HFFc6 (cell line): ENCODE data around the gene NUP85. TPM values are rescaled to one million over a fixed set of nuclear protein-coding genes. Genes with fewer than 3 reads are reported as not detected.
A peak's percentile ranks its signal among the peaks of the same experiment; 100 is the strongest.
"Not testable (repeated sequence)": the region's sequence is repeated elsewhere in the genome, so short reads cannot be mapped to it uniquely, and the experiment has no call there.

Experiments used
- DNase-seq: peaks from one replicate; pipeline ENCODE4 v3.0.0-alpha.2; 2018
- H3K27ac Mint-ChIP-seq: 2 replicates; pipeline ENCODE4 v1.8.0; 2020; ENCODE audit warnings: mild to moderate bottlenecking, mixed read lengths
- H3K27me3 Mint-ChIP-seq: 2 replicates; pipeline ENCODE4 v1.8.0; 2021; ENCODE audit warnings: mild to moderate bottlenecking, moderate library complexity, mixed read lengths; ENCODE audit not compliant: insufficient read depth
- H3K36me3 Mint-ChIP-seq: 2 replicates; pipeline ENCODE4 v1.8.0; 2021; ENCODE audit warnings: low read depth, mixed read lengths
- H3K4me1 Mint-ChIP-seq: 2 replicates; pipeline ENCODE4 v1.8.0; 2020; ENCODE audit warnings: low read depth, mixed read lengths
- H3K4me3 Mint-ChIP-seq: 2 replicates; pipeline ENCODE4 v1.8.0; 2020; ENCODE audit warnings: mild to moderate bottlenecking, moderate library complexity, mixed read lengths
- H3K9me3 Mint-ChIP-seq: 2 replicates; pipeline ENCODE4 v1.8.0; 2020; ENCODE audit warnings: mild to moderate bottlenecking, mixed read lengths
- long read RNA-seq: library from polyadenylated mRNA; unstranded; transcript quantifications from one replicate; pipeline ENCODE4 v2.0.0, GENCODE V29; 2019
- total RNA-seq, 6 experiments: library from RNA; stranded (reverse); fragmentation: NEBNext Ultra II Directional; extraction: Animal tissue kit (Norgen Biotek cat#: 25700); gene quantifications; 2 replicates in 1 of 6; 3 replicates in 5 of 6; pipeline ENCODE4 v1.2.3, GENCODE V29; 2021
- TF ChIP-seq, protein P1 (sequence below): fragments of 200-600 bp; sonication (generic); IDR thresholded peaks from 2 replicates; pipeline ENCODE4 v1.5.0; 2021; ENCODE audit warnings: antibody characterized with exemption, mild to moderate bottlenecking

The NUP85 gene
- 10 to 100 TPM; 38.0 to 47.8 (median 43.1) TPM for total RNA-seq
- long read RNA-seq, transcript NUP85-201 (19 exons, 2,121 nt): major isoform, 11 of 22 reads
- long read RNA-seq, partial matches to known transcripts: 3 of 22 reads
- long read RNA-seq, other reads (novel, unspliced or antisense): 5 of 22 reads

GRCh38 chr17:75205037-75205792 is at the start of gene NUP85:
Gene NUP85 (plus strand): TSS chr17:75205679. CDS start chr17:75205762, 83 bp downstream.
- Mint-ChIP-seq H3K4me1 (peaks cover 10% of the 10 kb centered on the region), H3K27me3 (no peaks in the 10 kb centered on the region), H3K9me3 (no peaks in the 10 kb centered on the region), H3K27ac (peak within 1 kb of the TSS; percentile 100), H3K4me3 (peak within 1 kb of the TSS; percentile 96), H3K36me3 (peaks cover 14% of the 10 kb centered on the region; the same call in 1 of the 2 replicates)
- TF ChIP-seq, protein P1, sequence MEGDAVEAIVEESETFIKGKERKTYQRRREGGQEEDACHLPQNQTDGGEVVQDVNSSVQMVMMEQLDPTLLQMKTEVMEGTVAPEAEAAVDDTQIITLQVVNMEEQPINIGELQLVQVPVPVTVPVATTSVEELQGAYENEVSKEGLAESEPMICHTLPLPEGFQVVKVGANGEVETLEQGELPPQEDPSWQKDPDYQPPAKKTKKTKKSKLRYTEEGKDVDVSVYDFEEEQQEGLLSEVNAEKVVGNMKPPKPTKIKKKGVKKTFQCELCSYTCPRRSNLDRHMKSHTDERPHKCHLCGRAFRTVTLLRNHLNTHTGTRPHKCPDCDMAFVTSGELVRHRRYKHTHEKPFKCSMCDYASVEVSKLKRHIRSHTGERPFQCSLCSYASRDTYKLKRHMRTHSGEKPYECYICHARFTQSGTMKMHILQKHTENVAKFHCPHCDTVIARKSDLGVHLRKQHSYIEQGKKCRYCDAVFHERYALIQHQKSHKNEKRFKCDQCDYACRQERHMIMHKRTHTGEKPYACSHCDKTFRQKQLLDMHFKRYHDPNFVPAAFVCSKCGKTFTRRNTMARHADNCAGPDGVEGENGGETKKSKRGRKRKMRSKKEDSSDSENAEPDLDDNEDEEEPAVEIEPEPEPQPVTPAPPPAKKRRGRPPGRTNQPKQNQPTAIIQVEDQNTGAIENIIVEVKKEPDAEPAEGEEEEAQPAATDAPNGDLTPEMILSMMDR: no peak; the same call in 1 of the 2 replicates
- peak; percentile 89 for DNase-seq

DNA sequence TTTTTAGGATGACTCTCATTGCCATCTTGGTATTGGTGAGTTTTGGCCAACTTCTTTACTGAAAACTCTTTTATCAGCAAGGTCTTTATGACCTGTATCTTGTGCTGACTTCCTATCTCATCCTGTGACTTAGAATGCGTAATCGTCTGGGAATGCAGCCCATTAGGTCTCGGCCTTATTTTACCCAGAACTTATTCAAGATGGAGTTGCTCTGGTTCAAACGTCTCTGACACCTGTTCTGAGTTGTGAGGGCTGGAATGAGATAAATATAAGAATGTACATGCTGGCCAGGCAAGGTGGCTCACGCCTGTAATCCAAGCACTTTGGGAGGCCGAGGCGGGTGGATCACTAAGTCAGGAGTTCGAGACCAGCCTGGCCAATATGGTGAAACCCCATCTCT is 47.0 kb upstream of the NUP85 start:
- H3K27ac Mint-ChIP-seq, H3K27me3 Mint-ChIP-seq, H3K36me3 Mint-ChIP-seq, H3K4me3 Mint-ChIP-seq, DNase-seq, H3K9me3 Mint-ChIP-seq: not testable (repeated sequence)
- peaks cover 42% of the 10 kb centered on the region for H3K4me1 Mint-ChIP-seq

GRCh38 chr17:75159196-75160031 is 46.1 kb upstream of the NUP85 start:
- Mint-ChIP-seq H3K4me3 (peak overlapping the region; percentile 59), H3K36me3 (peaks cover 11% of the 10 kb centered on the region; the same call in 1 of the 2 replicates), H3K9me3 (no peaks in the 10 kb centered on the region), H3K27ac (peak overlapping the region; percentile 96), H3K27me3 (peaks cover 3% of the 10 kb centered on the region), H3K4me1 (peaks cover 42% of the 10 kb centered on the region)
- DNase-seq: peak; percentile 42
- TF ChIP-seq, protein P1: no peak

GRCh38 chr17:75160211-75160610 is 45.3 kb upstream of the NUP85 start:
- H3K9me3 Mint-ChIP-seq: no peaks in the 10 kb centered on the region
- peak overlapping the region; percentile 96 for H3K27ac Mint-ChIP-seq
- no peak overlapping the region for H3K4me3 Mint-ChIP-seq
- H3K36me3 Mint-ChIP-seq: peaks cover 11% of the 10 kb centered on the region; the same call in 1 of the 2 replicates
- TF ChIP-seq, protein P1: no peak
- peaks cover 34% of the 10 kb centered on the region for H3K4me1 Mint-ChIP-seq
- no peaks in the 10 kb centered on the region for H3K27me3 Mint-ChIP-seq
- DNase-seq: no peak

DNA sequence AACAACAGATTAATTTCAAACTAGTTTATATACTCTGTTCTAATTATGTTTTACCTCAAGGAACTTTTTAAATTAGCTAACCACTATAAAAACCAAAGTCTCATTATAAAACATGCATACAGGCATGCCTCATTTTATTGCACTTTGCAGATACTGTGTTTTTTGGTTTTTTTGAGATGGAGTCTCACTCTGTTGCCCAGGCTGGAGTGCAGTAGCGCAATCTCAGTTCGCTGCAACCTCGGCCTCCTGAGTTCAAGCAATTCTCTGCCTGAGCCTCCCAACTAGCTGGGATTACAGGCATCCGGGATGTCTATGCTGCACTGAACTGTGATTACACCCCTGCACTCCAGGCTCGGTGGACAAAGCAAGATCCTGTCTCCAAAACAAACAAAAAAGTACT is 42.4 kb upstream of the NUP85 start:
- Mint-ChIP-seq H3K27me3 (no peaks in the 10 kb centered on the region), H3K4me3 (no peak overlapping the region), H3K4me1 (peaks cover 26% of the 10 kb centered on the region), H3K36me3 (peaks cover 6% of the 10 kb centered on the region; the same call in 1 of the 2 replicates), H3K27ac (no peak overlapping the region), H3K9me3 (no peaks in the 10 kb centered on the region)
- TF ChIP-seq, protein P1: no peak
- no peak for DNase-seq

GRCh38 chr17:75164606-75165005 is 40.9 kb upstream of the NUP85 start:
- not testable (repeated sequence) for DNase-seq, H3K4me3 Mint-ChIP-seq, H3K27me3 Mint-ChIP-seq, H3K36me3 Mint-ChIP-seq, H3K27ac Mint-ChIP-seq, H3K9me3 Mint-ChIP-seq
- H3K4me1 Mint-ChIP-seq: peaks cover 11% of the 10 kb centered on the region
